Astrocyte (in vitro differentiated cells and primary cell): ENCODE data around the gene INO80E. TPM values are rescaled to one million over a fixed set of nuclear protein-coding genes. Genes with fewer than 3 reads are reported as not detected.

Experiments used
- DNase-seq: peaks from one replicate; pipeline ENCODE4 v3.0.0-alpha.2; 2010; ENCODE audit warnings: low read depth
- FAIRE-seq: peaks from 2 replicates; lab custom pipeline; 2011; peaks lifted over from hg19 to GRCh38; lab: Jason Lieb, UNC
- H2AFZ ChIP-seq: 2 replicates; pipeline ENCODE4 v1.6.0; 2012; ENCODE audit warnings: low read depth, low read length, inconsistent platforms
- H3K27ac ChIP-seq: 2 replicates; pipeline ENCODE4 v1.5.1; 2011; ENCODE audit warnings: low read depth, low read length, inconsistent platforms
- H3K27me3 ChIP-seq: 2 replicates; pipeline ENCODE4 v1.6.0; 2011; ENCODE audit warnings: low read length, inconsistent platforms; ENCODE audit not compliant: insufficient read depth
- H3K36me3 ChIP-seq: 2 replicates; pipeline ENCODE4 v1.5.1; 2011; ENCODE audit warnings: low read length, inconsistent platforms; ENCODE audit not compliant: insufficient read depth
- H3K4me1 ChIP-seq: 2 replicates; pipeline ENCODE4 v1.5.1; 2011; ENCODE audit warnings: low read length, inconsistent platforms; ENCODE audit not compliant: insufficient read depth
- H3K4me2 ChIP-seq: 2 replicates; pipeline ENCODE4 v1.6.0; 2012; ENCODE audit warnings: low read length, inconsistent platforms
- H3K4me3 ChIP-seq: 2 replicates; pipeline ENCODE4 v1.5.1; 2011; ENCODE audit warnings: low read depth, mild to moderate bottlenecking, low read length, inconsistent platforms; ENCODE audit not compliant: insufficient read depth
- H3K79me2 ChIP-seq: 2 replicates; pipeline ENCODE4 v1.6.0; 2012; ENCODE audit warnings: mild to moderate bottlenecking, low read length, inconsistent platforms; ENCODE audit not compliant: insufficient read depth
- H3K9ac ChIP-seq: 2 replicates; pipeline ENCODE4 v1.6.0; 2012; ENCODE audit warnings: mild to moderate bottlenecking, low read length, inconsistent platforms
- H3K9me3 ChIP-seq: 2 replicates; pipeline ENCODE4 v1.5.1; 2012; ENCODE audit warnings: low read depth, mild to moderate bottlenecking, low read length, inconsistent platforms; ENCODE audit not compliant: insufficient read depth
- H4K20me1 ChIP-seq: 2 replicates; pipeline ENCODE4 v1.6.0; 2012; ENCODE audit warnings: low read length, inconsistent platforms; ENCODE audit not compliant: insufficient read depth
- H3K27ac Mint-ChIP-seq: one replicate; pipeline ENCODE4 v1.8.0; 2021; ENCODE audit warnings: mild to moderate bottlenecking, mixed read lengths; ENCODE audit not compliant: unreplicated experiment
- H3K27me3 Mint-ChIP-seq: one replicate; pipeline ENCODE4 v1.8.0; 2021; ENCODE audit warnings: low read depth, mixed read lengths; ENCODE audit not compliant: unreplicated experiment
- H3K36me3 Mint-ChIP-seq: one replicate; pipeline ENCODE4 v1.8.0; 2021; ENCODE audit warnings: low read depth, mixed read lengths; ENCODE audit not compliant: unreplicated experiment
- H3K4me1 Mint-ChIP-seq: one replicate; pipeline ENCODE4 v1.8.0; 2021; ENCODE audit warnings: low read depth, mixed read lengths; ENCODE audit not compliant: unreplicated experiment
- H3K4me3 Mint-ChIP-seq: one replicate; pipeline ENCODE4 v1.8.0; 2021; ENCODE audit warnings: mild to moderate bottlenecking, moderate library complexity, mixed read lengths; ENCODE audit not compliant: unreplicated experiment
- H3K9me3 Mint-ChIP-seq: one replicate; pipeline ENCODE4 v1.8.0; 2021; ENCODE audit warnings: mild to moderate bottlenecking, mixed read lengths; ENCODE audit not compliant: unreplicated experiment
- EZH2 ChIP-seq: IDR thresholded peaks from 2 replicates; pipeline ENCODE4 v1.6.1; 2012; ENCODE audit warnings: mild to moderate bottlenecking, low read length, inconsistent platforms; ENCODE audit not compliant: insufficient read depth
- total RNA-seq: library from RNA; stranded (reverse); gene quantifications from 2 replicates; pipeline ENCODE4 v1.2.1, GENCODE V29; 2021
- TF ChIP-seq, protein P1 (sequence below): IDR thresholded peaks from 2 replicates; pipeline ENCODE4 v1.5.1; 2011; ENCODE audit warnings: low read depth, mild to moderate bottlenecking, inconsistent platforms, low read length, moderate library complexity; ENCODE audit not compliant: insufficient read depth

The INO80E gene
- total RNA-seq, 1 donor from 2014 or later: 58.5 TPM

DNA sequence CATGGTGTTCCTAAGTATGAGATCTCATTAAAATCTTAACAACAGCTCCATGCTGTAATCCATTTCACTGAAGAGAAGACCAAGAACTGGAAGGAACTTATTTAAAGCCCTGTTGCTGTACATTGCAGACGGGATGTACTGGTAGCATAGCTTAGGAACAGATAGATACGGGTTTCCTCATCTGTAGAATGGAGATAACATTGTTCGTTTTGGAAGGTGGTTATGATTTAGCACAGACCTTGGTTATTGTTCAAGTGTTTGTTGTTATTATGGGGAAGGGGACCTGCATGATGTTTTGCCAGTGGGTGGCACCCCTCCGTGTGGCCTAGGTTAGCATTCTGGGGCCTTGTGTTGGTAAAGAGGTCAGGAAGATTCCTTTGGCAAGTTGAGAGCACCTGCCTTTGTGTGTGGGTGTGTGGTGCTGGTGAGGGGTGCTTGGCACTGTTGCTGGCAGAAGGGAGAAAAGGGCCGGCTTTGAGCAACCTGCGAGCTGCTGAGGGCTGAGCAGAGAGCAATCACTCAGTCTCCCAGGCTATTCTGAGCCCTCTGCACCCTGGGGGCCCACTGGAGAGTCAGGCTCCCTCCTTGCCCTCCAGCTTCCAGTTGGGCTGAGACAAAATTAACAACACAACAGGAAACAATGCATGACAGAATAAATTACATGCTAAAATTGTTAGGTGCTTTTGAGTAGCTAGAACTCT is 20.1 kb upstream of the INO80E start:
- no peaks in the 10 kb centered on the region for H3K27me3 Mint-ChIP-seq
- FAIRE-seq: no peak
- Histone ChIP-seq H3K4me1 (peaks cover 23% of the 10 kb centered on the region), H3K9ac (peak overlapping the region; percentile 92), H3K4me2 (peak overlapping the region; percentile 95), H3K27me3 (no peaks in the 10 kb centered on the region), H4K20me1 (peaks cover 61% of the 10 kb centered on the region), H3K9me3 (peaks cover 3% of the 10 kb centered on the region), H3K27ac (no peak overlapping the region), H2AFZ (no peak overlapping the region), H3K4me3 (peak overlapping the region; percentile 82), H3K79me2 (peaks cover 57% of the 10 kb centered on the region), H3K36me3 (peaks cover 33% of the 10 kb centered on the region)
- TF ChIP-seq, protein P1, sequence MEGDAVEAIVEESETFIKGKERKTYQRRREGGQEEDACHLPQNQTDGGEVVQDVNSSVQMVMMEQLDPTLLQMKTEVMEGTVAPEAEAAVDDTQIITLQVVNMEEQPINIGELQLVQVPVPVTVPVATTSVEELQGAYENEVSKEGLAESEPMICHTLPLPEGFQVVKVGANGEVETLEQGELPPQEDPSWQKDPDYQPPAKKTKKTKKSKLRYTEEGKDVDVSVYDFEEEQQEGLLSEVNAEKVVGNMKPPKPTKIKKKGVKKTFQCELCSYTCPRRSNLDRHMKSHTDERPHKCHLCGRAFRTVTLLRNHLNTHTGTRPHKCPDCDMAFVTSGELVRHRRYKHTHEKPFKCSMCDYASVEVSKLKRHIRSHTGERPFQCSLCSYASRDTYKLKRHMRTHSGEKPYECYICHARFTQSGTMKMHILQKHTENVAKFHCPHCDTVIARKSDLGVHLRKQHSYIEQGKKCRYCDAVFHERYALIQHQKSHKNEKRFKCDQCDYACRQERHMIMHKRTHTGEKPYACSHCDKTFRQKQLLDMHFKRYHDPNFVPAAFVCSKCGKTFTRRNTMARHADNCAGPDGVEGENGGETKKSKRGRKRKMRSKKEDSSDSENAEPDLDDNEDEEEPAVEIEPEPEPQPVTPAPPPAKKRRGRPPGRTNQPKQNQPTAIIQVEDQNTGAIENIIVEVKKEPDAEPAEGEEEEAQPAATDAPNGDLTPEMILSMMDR: no peak
- no peak for TF ChIP-seq EZH2
- no peak for DNase-seq
- H3K27ac Mint-ChIP-seq: peak overlapping the region; percentile 27
- H3K4me3 Mint-ChIP-seq: peak overlapping the region; percentile 88
- peaks cover 17% of the 10 kb centered on the region for H3K4me1 Mint-ChIP-seq
- peaks cover 3% of the 10 kb centered on the region for H3K9me3 Mint-ChIP-seq
- peaks cover 37% of the 10 kb centered on the region for H3K36me3 Mint-ChIP-seq

DNA sequence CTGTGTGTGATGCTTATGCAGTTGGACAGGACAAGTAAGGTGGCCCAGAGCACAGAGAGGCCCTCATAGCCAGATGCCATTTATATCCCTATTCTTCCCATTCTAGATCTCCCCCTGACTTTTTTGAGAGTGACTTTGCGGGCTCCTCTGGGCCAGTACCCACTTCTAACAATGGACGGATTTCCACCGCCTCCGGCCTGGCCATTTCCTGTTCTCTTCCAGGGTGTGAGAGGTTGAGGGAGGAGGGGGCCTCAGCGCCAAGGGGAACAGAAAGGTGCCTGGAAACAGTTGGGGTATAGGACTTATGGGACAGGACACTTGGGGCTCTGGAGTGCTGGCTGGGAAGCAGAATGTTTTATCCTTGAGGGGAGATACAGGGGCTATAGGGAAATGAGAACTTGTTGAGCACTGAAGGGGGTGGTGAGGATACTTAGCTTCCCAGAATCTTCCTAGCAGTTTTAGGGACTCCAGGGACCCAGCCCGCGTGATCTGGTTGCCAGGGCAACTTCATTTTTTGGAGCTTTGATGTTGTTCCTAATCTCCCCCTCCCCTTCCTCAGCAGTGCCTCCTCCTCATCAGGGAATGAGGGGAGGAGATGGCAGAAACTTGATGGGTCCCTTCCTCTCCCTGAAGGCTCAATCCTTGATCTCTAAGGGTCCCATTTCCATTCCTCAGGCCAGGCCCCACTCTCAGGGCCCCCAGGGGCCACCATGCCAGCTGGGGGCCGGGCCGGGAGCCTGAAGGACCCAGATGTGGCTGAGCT is 18.8 kb upstream of the INO80E start:
- no peak for TF ChIP-seq EZH2
- TF ChIP-seq, protein P1: no peak
- H2AFZ ChIP-seq: no peak overlapping the region
- no peak for DNase-seq
- H3K4me3 ChIP-seq: no peak overlapping the region
- Mint-ChIP-seq H3K27me3 (no peaks in the 10 kb centered on the region), H3K27ac (no peak overlapping the region), H3K36me3 (peaks cover 32% of the 10 kb centered on the region), H3K9me3 (peaks cover 3% of the 10 kb centered on the region), H3K4me1 (peaks cover 17% of the 10 kb centered on the region), H3K4me3 (peak overlapping the region; percentile 88)
- H3K27me3 ChIP-seq: no peaks in the 10 kb centered on the region
- H3K9me3 ChIP-seq: peaks cover 3% of the 10 kb centered on the region
- no peak for FAIRE-seq
- H3K4me2 ChIP-seq: peak overlapping the region; percentile 95
- peaks cover 67% of the 10 kb centered on the region for H4K20me1 ChIP-seq
- peaks cover 23% of the 10 kb centered on the region for H3K4me1 ChIP-seq
- no peak overlapping the region for H3K27ac ChIP-seq
- peaks cover 57% of the 10 kb centered on the region for H3K79me2 ChIP-seq
- H3K9ac ChIP-seq: peak overlapping the region; percentile 92
- peaks cover 45% of the 10 kb centered on the region for H3K36me3 ChIP-seq
